GM18502 (cell line): Measurements from ENCODE around the gene TGFB1.
"Not testable (repeated sequence)": the region's sequence is repeated elsewhere in the genome, so short reads cannot be mapped to it uniquely, and the experiment has no call there.

Experiments used
- ATAC-seq: cut with Tn5 transposase; IDR thresholded peaks from one replicate; pipeline ENCODE4 v1.9.1; 2021; ENCODE audit warnings: mild to moderate bottlenecking; ENCODE audit not compliant: unreplicated experiment, poor library complexity

TGFB1 gene

GRCh38 chr19:41371541-41371940 lies 17.8 kb upstream of the TGFB1 start:
- ATAC-seq = no peak

- ATAC-seq = not testable (repeated sequence)
Measured at GRCh38 chr19:41371119-41371518, 17.4 kb upstream of the TGFB1 start.

- no peak for ATAC-seq
Measured at GRCh38 chr19:41369769-41370168, 16.0 kb upstream of the TGFB1 start.

GRCh38 chr19:41367848-41368301 lies 14.2 kb upstream of the TGFB1 start:
- ATAC-seq = no peak

- ATAC-seq = no peak
Measured at GRCh38 chr19:41366089-41366488, 12.4 kb upstream of the TGFB1 start.

- ATAC-seq = no peak
Measured at GRCh38 chr19:41364524-41365391, 11.0 kb upstream of the TGFB1 start.

DNA sequence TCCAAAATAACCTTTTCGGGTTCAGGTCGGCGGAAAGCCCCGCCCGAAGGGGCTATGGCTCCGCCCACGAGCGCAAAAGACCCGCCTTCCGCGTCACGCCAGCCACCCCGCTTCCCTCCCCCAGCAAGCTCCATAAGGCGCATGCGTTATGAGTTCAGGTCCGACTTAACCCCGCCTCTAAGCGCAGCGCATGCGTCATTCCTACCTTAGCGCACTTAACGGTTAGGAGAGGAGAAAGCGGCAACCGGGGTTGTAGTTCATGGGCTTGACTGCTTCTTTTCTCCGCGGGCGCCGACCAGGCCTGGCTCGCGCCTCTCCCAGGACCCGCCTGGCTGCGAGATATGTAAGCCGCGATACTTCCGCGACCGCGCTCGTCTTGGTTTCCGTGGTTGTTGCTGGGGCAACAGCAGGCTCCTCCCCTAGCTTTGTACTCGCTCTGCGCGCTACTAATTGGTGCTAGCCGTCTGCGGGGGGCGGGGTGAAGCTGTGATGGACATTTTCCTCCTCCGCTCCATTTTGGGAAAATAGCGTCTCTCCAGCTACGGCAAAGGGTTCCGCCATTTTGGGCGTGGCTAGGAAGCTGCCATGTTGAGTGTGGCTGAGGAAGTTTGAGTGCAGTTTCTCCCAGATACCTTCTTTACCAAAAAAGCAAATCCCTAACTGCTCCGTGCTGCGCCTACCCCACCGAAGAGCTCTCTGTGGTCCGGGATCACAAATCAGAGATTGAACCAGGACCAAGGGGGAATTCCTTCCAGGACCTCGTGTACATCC lies 10.2 kb upstream of the TGFB1 start, which contains the start of gene B9D2:
Gene B9D2, minus strand, starts transcription at position 397 of the 771 bp plus-strand sequence. CDS start 630 bp downstream, outside the sequence.
- ATAC-seq = peak; percentile 85

- no peak for ATAC-seq
Measured at GRCh38 chr19:41363371-41363752, 9.6 kb upstream of the TGFB1 start.

- no peak for ATAC-seq
Measured at GRCh38 chr19:41362143-41362847, 8.6 kb upstream of the TGFB1 start.

DNA sequence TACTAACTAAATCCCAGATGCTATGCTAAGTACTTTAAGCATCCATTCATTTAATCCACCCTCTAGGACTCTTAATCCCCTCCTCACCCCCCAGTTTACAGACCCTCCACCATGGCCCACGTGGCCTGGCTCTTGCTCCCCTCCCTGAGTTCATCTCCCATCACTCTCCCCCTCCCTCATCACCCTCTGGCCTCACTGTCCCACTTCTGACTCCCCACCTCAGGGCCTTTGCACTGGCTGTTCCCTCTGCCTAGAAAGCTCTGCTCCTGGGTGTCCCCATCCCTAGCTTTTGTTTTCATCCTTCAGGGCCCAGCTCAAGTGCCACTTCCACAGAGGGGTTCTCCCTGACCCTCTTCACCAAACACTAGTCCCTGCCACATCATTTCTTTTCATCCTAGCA lies 6.0 kb upstream of the TGFB1 start:
- ATAC-seq = no peak

DNA sequence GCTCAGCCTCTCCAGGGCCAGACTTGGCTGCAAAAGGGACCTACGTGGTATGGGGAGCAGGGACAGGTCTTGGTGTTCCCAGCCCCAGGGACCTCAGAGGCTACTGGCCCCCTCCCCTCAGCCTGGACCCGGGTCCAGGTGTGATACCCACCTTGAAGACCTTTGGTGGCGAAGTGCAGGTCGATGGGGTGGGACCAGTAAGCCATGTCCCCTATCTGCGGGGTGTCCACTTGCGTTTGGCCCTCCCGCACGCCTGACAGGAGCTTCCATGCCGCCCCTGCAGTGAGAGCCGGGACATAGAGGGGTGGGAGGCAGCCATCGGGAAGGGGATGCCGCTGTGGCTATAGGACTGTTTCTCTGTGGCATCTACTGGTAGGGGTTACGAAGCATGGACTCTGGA lies 4.0 kb upstream of the TGFB1 start:
- ATAC-seq = no peak

DNA sequence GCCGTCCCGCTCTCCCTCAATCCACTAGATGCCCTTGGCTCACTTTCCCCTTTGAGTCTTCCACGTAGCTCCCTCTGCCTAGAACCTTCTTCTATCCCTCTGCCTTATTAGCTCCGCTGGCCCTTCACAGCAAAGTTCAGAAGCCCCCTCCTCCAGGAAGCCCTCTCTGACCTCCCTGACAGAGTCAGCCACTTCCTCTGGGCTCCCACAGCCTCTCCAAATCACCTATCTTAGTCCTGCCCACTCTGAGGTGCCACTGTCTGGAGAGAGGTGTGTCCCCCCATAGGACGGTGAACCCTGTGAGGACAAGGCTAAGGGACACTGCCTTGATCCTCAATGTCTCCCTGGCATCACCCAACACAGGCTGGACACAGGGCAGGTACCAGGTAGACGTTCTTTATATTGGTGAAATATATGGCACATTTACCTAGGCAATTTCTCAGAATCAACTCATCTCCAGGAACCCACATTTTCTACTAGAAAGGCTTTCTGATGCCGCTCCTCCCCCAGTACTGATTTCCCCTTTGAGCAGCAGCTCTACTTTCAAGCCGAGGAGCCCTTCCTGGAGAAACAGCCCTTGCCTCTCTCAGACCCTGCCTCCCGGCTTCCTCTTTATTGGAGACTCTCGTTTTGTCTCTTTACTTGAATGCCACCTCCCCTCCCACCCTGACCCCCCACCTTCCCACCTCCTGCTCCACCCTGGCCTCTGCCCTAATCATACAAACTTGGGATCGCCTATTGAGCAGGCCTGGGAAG lies 3.4 kb upstream of the TGFB1 start:
- ATAC-seq = no peak

GRCh38 chr19:41355802-41356201 lies 2.1 kb upstream of the TGFB1 start:
- ATAC-seq = no peak

GRCh38 chr19:41355035-41355434 lies 1.3 kb upstream of the TGFB1 start:
- no peak for ATAC-seq

DNA sequence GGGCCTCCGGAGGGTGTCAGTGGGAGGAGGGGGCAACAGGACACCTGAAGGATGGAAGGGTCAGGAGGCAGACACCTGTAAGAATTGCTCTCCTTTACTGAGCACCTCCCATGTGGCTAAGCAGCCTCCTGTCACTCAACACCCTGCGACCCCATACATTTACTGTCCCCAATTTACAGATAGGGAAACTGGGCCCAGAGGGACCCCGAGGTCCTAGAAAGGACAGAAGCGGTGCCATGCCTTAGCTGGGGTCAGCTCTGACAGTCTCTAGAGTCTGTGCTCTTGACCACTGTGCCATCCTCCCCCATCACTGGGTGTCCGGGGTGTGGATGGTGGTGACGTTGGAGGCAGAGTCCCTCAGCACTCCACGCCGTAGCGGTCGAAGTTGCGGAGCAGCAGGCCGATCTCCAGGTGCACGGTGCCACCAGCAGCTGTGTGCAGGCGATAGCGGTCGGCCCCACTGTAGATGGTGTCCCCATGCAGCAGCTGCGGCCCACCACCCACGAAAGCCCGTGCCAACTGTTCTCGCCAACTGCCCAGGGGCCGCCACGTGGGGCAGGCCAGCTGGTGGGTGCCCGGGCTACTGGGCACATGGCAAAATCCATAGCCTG lies 726 bp upstream of the TGFB1 start:
- ATAC-seq = no peak

DNA sequence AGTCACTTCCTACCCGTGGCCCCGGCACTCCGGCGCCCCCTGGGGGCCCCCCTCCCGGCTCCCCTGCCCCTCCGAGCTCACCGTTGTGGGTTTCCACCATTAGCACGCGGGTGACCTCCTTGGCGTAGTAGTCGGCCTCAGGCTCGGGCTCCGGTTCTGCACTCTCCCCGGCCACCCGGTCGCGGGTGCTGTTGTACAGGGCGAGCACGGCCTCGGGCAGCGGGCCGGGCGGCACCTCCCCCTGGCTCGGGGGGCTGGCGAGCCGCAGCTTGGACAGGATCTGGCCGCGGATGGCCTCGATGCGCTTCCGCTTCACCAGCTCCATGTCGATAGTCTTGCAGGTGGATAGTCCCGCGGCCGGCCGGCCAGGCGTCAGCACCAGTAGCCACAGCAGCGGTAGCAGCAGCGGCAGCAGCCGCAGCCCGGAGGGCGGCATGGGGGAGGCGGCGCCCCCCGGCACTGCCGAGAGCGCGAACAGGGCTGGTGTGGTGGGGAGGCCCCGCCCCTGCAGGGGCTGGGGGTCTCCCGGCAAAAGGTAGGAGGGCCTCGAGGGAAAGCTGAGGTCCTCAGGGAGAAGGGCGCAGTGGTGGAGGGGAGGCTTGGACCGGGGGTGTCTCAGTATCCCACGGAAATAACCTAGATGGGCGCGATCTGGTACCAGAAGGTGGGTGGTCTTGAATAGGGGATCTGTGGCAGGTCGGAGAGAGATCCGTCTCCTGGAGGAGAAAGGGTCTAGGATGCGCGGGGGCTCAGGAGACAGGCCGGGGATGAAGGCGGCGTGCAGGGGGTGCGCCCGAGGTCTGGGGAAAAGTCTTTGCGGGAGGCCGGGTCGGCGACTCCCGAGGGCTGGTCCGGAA lies 885 bp downstream of the TGFB1 start:
- ATAC-seq = peak; percentile 24

DNA sequence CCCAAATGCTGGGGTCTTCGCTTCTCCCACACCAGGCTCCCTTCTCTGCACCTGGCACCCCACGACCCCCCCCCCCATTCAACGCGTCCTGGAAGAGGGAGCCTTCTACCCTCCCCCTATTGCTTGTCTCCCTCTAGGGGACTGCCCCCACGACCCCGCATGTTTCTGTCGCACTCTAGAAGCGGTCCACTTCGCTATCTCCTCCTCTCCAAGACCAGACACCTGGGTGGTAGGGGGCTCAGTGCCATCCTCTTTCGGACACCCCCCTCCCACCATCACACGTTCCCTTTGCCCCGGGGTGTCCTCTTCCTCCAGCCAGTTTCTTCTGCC lies 1.5 kb downstream of the TGFB1 start:
- no peak for ATAC-seq

GRCh38 chr19:41351339-41352245 lies 2.1 kb downstream of the TGFB1 start:
- peak; percentile 44 for ATAC-seq
